ENCODE measurements around the gene FTCD.
"Not testable (repeated sequence)": the region's sequence is repeated elsewhere in the genome, so short reads cannot be mapped to it uniquely, and the experiment has no call there.

FTCD gene

DNA sequence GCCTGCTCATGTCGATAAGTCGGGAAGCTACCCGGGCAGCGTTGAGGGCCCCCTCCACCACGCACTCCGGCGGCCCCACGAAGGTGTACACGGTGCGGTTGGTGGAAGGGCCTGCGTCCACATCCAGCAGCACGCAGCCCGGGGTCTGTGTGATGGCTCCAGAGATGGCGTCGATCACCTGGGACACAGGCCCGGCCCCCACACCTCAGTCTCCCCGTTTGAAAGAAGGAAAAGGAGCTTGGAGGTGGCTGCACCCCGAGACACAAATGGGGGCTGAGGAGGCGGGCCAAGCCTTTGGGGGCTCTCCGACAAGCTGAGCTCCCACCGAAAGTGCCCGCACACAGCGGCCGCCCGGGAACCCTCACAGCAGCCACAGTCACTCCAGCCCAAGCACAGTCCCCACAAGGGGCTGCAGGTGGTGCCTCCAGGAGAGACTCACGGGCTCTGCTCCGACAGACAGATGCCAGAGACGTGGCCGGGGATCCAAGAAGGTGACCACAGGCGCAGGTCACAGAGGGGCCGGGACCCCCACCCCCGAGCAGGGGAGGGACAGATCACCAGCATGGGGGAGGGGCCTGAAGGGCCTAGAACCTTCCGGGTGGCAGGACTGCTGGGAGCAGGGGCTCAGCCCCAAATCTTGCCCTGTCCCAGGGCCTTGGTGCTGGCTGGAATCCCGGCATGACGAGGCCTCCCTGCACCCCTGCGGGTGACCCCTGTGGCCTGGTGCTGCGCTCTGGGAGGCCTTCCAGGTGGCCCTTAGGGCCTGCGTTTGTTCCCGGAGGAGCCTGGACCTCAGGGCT is 1.0 kb downstream of the FTCD start:
- no peak for DNase-seq (ENCODE audit: low read depth in 2 of 3, low spot score in 2 of 3)

DNA sequence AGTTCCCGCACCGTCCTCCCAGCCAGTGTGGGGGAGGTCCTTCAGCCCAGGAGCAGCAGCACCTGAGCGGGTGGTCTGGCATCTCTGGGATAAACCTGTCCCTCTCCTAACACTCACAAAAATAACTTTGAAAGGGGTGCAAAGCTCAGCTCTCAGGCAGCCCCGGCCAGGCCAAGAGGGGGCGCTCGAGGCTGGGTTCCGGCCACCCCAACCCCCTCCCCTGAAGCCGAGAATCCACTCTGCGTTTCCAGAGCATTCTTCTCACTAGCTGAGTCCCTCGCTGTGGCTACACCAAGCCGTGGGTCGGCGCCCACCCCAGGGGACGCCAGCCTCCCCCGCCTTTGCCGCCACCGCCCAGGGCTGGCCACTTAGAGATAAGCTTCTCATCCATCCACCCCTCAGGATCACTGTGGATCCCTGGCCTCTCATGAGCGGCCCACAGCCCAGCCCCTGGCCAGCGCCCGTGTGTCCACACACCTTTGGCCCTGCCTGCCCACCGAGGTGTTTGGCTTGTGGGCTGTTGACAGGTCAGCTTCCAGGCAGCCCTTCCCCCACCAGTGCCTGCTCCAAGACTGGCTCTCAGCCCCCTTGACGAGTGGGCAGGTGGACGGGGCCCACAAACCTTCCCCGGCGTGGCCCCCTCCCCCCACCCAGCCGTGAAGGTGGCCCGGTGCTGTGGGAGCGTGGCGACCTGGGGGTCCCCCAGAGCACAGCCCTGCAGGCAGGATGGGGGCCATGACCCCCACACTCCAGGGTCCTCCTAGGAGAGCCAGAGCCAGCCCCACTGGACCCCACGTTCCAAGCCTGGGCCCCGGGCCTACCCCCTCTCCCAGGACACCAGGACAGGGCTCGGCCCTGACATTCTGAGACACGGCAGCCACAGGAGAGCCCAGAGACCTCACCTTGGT is 1.9 kb downstream of the FTCD start:
- peak in 1 of 3 experiments; percentile 48 for DNase-seq (ENCODE audit: low read depth in 2 of 3, low spot score in 2 of 3)

DNA sequence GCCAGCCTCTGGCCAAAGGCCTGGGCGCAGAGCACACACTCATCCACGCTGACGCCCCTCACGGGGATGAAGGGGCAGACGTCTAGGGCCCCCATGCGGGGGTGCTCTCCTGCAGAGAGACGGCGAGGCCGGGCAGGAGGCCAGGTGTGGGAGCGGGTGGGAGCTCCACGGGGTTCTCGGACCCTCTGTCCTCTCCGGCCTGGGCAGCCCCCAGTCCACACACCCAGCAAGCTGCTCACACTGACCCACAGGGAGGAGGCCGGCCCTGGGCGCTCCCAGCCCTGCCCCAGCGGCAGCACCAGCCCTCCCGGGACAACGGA is 2.5 kb downstream of the FTCD start:
- DNase-seq (ENCODE audit: low read depth in 2 of 3, low spot score in 2 of 3) = no peak

DNA sequence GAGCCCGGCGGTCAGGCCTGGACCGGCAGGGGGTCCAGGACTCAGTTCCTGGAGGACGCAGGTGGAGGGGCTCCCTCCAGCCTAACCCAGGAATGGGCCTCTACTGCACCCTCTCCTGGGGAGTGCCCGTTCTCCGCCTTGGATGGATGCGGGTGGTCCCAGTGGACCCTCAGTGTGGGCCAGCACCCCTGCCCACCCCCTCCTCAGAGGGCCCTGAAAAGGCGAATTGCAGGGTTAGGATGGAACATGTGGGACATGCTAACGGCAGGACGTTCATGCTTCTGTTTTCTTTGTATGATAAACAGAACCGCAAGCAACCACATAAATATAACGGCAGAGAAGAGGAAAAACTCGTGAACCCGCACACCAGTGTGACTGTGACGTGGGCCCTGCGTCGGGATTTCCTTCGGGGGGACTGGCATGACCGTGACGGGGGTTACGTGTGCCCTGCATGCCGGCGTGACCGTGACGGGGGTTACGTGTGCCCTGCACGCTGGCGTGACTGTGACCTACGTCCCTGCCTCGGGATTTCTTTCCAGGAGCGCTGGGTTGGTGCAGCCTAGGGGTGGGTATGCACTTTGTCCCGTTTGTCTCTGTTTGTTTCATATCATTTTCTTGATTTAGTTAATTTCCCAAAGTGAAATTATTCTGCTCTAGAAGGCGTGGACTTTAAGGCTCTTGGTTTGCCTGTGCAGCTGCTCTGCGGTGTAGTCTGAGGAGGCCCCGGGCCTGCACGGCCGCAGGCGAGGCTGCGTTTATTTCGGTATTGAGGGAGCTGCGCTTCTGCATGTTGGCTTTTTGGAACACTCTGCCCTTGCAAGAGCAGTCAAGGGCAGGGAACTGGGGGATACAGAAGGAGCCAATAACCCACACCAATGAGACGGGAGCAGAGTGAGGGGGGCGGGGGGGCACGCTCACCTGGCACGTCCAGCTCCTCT is 3.1 kb downstream of the FTCD start:
- no peak for DNase-seq (ENCODE audit: low read depth in 2 of 3, low spot score in 2 of 3)

DNA sequence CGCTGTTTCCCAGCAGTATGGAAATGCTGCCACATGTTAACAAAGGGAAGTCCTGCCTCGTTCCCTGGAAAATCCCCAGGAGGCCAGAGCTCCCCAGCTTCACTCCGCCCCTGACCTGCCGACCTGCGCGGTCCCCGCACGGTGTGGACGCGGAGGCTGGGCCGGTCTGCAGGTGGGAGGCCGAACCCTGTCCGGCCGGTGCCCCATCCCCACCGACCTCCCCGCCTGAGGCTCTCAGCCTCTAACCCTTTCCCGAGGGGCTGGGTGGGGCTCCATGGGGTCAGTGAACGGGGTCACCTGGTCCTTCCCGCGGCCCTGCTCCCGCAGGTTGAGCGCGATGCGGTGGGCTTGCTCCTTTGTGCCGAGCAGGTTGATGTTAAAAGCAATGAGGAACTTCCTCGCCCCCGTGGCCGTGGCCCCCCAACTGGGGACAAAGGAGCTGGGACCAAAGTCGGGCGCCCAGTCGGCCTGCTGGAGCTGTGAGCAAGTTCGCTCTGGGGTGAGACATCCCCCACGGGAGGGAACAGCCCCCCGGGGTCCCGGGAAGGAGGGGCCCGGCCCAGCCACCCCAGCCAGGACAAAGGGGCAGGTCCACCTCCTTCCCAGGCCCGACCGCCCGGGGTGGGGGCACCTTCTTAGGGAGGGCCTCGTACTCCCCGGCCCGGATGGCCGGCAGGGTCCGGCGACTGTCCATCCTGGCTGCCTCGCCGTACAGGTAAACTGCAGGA is 4.0 kb downstream of the FTCD start:
- DNase-seq (ENCODE audit: low read depth in 2 of 3, low spot score in 2 of 3) = no peak

DNA sequence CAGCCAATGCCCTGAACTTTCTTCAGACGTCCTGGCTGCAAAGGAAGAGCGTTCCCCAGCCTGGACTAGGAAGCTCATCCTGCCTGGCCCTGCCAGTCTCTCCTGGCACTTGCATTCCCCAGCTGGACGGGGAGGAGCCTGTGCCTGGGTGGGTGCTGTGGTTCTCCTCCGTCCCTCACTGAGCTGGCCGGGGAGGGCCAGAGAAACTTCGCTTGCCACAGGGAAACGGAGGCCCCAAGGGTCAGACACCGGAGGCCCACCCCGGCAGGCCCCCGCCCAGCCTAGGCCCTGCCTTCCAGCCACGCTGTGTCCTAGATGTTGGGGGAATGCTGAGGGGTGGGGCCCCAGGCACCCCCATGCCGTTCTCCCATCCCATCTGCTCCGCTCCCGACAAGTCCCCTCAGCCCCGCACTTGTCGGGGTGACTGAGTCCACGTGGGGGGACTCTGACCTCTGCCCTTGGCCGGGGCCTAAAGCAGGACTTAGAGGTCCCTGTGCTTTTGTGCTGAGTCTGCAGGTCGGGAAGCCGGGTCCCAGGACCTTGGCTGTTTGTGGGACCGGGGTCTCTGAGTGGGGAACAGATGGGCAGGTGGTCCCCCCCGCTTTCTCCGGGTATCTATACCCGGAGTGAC is 4.8 kb downstream of the FTCD start:
- DNase-seq (ENCODE audit: low read depth in 2 of 3, low spot score in 2 of 3) = no peak

DNA sequence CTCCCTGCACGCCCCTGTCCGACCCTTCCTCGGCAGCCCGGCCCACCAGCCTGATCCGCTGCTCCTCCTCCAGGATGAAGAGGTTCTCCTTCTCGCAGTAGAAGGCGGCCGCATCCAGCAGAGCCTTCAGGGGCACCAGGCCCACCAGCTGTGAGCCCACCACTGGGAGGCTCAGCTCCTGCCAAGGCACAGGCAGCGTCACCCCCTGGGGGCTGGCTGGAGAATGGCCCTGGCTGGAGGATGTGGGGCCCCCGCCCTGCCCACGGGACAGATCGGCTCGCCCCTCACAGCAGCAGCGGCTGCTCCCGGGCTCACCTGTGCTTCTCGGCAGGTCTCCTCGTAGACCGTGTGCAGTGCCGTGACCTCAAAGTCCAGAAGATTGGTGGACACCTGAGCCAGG is 5.3 kb downstream of the FTCD start:
- DNase-seq (ENCODE audit: low read depth in 2 of 3, low spot score in 2 of 3) = no peak

DNA sequence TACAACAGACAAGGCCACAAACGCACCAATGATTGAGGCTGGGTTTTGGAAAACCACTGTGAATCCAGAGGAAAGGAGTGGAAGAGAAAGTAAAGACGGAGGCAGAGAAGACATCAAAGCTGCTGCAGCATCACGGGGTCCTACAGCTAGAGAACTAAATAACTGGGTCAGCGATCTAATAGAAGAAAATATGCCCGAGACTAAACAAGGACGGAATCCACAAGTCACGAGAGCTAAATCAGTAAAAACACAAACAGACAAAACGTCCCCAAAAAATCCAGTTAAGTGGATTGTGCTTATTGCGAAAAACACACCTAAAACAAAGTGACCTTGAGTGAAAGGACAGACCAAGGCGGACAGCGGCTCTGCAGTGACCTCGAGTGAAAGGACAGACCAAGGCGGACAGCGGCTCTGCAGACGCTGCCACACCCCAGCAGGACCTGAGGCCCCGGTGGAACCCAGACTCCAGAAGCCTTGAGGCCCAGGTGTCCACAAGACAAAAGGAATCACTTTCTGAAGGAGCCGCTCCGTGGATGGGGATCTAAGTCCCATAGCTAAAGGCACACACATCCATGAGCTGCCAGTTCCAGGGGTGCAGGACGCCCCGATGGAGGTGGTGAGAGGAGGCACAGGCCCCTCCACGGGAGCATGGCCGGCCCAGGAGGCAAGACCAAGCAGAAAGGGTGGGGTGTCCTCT is 6.0 kb downstream of the FTCD start:
- DNase-seq (ENCODE audit: low read depth in 2 of 3, low spot score in 2 of 3) = no peak

DNA sequence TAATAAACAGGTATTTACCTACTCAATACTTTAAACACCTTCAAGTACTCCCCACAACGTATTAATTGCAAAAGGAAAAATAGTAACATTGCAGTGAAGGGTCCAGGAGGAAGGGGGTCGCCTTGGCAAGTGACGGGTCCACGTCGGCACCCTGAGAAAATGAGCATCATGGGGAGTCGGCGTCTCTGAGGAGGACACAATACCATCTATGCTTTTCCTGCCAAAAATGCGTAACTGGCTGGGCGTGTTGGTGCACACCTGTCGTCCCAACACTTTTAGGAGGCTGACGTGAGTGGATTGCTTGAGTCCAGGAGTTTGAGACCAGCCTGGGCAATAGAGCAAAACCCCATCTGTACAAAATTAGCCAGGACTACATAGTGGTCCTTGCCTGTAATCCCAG is 7.3 kb downstream of the FTCD start:
- DNase-seq (ENCODE audit: low read depth in 2 of 3, low spot score in 2 of 3) = no peak

DNA sequence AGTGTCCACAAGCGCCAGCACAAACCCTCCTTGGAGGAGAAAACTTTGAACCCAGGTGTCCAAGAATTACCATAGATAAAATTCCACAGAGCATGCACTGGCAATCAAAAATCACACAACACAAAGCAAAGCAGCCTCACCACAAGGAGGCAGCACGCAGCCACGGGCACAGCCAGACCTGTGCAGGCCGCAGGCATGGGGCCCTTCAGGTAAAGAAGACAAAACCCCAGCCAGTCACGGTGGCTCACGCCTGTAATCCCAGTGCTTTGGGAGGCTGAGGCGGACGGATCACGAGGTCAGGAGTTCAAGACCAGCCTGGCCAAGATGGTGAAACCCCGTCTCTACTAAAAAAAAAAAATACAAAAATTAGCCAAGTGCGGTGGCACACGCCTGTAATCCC is 8.0 kb downstream of the FTCD start:
- DNase-seq (ENCODE audit: low read depth in 2 of 3, low spot score in 2 of 3) = not testable (repeated sequence)

DNA sequence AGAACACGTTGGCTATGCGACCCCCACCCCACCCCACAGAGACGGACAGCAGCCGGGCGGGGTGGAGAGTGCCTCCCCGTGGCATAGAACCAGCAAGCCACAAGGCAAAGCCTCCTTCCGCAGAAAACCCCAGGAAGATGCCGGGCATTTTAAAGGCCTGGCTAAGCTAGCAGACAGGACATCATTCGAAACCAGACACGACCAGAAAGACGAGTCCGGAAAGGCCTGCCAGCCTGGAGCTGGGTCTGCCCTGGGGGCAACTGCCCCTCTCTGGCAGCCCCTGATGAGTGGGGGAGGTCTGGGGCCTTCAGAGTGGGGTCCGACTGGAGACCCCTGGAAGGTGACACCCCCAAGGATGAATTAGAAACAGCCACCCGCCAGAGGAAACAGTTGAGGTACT is 8.5 kb downstream of the FTCD start:
- no peak for DNase-seq (ENCODE audit: low read depth in 2 of 3, low spot score in 2 of 3)

DNA sequence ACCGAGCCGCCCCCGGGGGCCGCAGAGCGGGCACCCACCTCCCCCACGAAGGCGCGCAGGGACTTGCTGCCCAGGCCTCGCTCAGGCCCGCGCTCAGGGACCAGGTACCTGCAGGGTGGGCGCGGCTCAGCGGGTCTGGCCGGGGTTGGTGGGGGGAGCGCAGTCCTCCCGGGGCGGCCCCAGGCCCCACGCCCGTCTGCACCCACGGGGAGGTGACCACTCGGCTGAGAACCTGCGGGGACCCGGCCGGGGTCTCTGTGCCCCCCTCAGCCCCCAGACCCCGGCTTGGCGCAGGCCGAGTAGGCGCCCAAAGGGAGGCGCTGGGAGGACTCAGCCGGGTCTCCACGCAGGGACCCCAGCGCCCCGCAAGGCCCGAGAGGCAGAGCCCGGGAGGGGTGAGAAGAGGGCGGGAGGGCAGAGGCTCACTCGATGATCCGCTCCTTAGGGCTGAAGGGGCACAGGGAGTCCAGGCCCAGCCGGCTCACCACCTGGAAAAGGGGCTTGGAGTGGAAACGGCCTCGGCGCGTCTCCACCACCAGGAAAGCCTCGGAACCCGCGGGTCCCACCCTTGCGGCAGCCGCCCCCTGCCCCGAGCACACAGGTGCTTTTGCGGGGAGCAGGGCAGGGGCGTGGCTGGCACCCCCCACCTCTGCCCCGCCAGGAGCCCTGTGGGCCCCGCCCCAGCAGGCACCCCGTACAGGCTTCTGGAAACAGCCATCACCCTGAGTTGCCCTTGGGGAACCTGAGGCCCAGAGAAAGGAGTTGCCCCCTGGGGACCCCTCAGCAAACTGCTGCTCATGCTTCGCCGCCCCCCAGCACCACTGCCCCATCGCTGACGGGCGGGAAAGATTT is 9.3 kb downstream of the FTCD start:
- no peak for DNase-seq (ENCODE audit: low read depth in 2 of 3, low spot score in 2 of 3)

DNA sequence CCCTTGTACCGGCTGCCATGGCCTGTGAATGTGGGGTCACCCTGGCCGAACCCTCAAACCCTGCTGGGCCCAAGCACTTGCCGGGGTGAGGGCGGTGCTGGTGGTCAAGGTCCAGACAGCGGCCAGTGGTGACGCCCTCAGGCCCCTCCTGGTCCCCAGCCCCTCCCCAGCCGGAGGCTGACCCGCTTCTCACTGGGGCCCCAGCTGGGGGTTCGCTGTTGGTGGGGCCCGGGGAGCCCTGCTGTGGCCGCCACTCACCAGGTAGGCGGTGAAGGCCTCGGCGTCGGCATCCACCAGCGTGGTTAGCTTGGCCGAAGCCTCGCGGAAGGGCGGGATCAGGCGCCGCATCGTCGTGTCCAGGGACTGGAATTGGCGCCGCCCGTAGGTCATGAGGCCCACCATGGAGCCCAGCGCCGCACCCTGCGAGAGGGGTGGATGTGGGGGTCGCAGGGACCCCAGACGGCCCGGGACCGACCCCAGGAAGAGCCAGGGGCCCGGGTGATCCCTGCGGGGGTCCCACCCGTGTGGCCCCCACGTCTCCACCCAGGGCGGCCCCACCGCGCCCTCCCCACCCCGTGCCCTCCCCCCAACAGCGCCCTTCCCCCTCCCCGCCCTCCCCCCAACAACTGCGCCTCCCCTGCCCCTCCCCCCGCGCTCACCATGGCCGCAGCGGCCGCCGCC is 10.1 kb downstream of the FTCD start:
- no peak for DNase-seq (ENCODE audit: low read depth in 2 of 3, low spot score in 2 of 3)

DNA sequence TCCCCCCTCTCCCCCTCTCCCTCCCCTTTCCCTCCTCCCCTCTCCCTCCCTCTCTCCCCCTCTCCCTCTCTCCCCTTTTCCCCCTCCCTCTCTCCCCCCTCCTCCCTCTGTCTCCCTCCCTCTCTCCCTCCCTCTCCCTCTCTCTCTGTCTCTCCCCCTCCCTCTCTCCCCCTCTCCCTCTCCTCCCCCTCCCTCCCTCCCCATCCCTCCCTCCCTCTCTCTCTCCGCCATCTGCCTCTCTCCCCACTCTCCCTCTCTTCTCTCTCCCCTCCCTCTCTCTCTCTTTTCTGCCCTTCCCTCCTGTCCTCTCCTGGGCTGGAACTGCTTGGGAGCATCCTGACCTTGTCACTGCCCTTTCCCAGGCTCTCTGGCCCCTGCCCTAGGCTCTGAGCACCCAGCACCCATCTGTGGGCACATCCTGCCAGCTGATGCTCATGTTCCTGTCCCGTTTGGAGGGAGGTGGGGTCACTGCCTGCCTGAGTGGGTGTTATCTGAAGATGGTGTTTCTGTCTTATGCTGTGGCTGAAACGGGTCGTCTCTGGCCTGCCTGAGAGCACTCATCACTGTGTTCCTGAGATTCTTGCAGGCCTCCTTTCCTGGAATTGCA is 10.8 kb downstream of the FTCD start:
- no peak for DNase-seq (ENCODE audit: low read depth in 2 of 3, low spot score in 2 of 3)

DNA sequence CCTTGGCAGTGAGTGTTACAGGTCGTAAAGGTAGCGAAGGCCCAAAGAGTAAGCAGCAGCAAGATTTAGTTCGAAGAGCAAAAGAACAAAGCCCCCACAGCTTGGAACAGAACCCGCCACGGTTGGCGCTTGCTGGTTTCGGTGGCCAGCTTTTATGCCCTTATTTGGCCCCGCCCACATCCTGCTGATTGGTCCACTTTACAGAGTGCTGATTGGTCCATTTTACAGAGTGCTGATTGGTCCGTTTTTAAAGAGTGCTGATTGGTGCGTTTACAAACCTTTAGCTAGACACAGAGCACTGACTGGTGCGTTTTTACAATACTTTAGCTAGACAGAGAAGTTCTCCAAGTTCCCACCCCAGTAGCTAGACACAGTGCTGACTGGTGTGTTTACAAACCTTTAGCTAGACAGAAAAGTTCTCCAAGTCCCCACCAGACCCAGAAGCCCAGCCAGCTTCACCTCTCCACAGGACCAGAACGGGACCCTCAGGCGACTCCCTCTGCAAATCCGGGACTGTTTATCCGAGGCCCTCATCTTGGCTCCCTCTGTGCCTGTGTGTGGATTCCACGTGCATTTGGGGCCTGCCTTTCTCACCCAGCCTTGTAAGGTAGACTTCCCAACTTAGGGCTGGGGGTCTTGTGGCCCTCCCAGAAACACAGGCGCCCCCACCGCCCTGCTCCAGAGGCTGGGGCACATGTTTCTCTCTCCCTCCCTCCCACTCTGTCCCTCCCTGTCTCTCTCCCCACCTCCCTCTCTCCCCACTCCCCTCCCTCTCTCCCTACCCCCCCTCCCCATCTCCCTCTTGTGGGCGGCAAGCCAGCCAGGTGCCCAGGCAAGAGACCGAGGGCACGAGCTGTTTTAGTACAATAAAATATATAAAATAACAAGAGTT is 12.6 kb downstream of the FTCD start:
- DNase-seq (ENCODE audit: low read depth in 2 of 3, low spot score in 2 of 3) = no peak

DNA sequence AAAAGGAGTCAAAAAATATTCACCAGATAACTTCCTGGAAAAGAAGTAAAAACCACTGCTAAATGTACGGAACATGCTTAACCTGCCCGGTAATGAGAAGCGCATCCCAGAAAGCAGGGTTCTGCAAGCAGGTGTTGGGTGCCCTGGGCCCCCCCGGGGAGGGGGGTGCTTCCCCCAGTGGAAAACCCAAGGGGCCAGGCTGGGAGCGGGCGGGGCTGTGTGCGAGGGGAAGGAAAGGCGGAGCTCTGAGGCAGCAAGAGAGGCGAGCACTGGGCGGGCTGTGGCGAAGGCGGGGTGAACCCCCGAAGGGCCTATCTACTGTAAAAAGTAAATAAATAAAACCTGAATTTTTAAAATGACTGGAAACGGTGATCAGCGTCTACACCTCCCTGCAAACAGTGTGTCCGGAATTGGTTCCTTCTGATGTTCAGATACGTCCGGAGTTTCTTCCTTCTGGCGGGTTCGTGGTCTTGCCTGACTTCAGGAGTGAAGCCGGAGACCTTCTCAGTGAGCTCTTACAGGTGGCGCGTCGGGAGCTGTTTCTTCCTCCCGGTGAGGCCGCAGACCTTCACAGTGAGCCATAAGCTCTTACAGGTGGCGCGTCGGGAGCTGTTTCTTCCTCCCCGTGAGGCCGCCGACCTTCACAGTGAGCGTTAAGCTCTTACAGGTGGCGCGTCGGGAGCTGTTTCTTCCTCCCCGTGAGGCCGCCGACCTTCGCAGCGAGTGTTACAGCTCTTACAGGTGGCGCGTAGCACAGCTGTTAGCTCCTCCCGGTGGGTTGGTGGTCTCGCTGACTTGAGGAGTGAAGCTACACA is 13.4 kb downstream of the FTCD start:
- no peak for DNase-seq (ENCODE audit: low read depth in 2 of 3, low spot score in 2 of 3)

Measured in activated CD8-positive, alpha-beta memory T cell treated with anti-CD3 and anti-CD28 coated beads for 48 hours (primary cell).